Astrocyte of the hippocampus (primary cell): ENCODE results near the gene WDR44.
A peak's percentile ranks its signal among the peaks of the same experiment; 100 is the strongest.
"Not testable (repeated sequence)": the region's sequence is repeated elsewhere in the genome, so short reads cannot be mapped to it uniquely, and the experiment has no call there.

Experiments used
- DNase-seq: peaks from one replicate; pipeline ENCODE4 v3.0.0; 2011; ENCODE audit warnings: low read depth, low spot score

The WDR44 gene, protein sequence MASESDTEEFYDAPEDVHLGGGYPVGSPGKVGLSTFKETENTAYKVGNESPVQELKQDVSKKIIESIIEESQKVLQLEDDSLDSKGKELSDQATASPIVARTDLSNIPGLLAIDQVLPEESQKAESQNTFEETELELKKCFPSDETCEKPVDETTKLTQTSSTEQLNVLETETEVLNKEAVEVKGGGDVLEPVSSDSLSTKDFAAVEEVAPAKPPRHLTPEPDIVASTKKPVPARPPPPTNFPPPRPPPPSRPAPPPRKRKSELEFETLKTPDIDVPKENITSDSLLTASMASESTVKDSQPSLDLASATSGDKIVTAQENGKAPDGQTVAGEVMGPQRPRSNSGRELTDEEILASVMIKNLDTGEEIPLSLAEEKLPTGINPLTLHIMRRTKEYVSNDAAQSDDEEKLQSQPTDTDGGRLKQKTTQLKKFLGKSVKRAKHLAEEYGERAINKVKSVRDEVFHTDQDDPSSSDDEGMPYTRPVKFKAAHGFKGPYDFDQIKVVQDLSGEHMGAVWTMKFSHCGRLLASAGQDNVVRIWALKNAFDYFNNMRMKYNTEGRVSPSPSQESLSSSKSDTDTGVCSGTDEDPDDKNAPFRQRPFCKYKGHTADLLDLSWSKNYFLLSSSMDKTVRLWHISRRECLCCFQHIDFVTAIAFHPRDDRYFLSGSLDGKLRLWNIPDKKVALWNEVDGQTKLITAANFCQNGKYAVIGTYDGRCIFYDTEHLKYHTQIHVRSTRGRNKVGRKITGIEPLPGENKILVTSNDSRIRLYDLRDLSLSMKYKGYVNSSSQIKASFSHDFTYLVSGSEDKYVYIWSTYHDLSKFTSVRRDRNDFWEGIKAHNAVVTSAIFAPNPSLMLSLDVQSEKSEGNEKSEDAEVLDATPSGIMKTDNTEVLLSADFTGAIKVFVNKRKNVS

DNA sequence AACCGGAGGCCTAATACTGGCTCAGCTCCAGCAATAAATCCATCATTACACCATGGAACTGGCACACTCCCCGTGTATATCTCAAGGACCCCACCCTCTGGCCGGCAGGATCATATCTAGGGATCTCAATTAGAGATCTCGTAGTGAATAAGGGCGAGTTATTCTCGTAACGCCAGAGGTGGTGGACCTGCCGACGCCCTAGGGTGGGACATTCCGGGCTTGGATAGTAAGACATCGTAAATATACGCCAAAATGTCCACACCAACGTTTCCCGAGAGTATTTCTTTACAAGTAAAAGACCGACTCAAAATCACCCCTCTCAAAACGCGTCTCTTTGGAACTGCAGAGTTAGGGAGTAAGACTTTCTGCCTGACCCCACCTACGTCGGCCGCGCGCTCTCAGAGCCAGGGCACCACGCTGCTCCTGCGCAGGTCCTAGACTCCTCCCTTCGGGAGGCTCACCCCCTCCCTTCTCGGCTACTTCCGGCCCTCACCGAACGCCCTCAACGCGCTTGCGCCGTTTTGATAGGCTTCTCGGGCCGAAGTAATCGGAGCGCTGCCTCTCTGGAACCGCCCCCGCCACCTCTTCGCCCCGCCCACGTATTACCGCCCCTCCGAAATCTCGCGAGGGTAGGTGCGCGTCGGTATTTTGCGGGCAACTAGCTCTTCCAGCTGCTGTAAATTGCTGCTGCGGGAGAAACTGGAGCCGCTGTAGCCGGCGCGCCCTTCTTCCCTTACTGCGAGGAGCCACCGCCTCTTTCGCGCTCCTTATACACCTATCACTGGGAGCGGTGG, at the start of gene WDR44:
Gene WDR44 (plus strand): TSS at position 643 of the 794 bp plus-strand sequence. CDS start 398 bp downstream, outside the sequence.
- peak; percentile 97 for DNase-seq

DNA sequence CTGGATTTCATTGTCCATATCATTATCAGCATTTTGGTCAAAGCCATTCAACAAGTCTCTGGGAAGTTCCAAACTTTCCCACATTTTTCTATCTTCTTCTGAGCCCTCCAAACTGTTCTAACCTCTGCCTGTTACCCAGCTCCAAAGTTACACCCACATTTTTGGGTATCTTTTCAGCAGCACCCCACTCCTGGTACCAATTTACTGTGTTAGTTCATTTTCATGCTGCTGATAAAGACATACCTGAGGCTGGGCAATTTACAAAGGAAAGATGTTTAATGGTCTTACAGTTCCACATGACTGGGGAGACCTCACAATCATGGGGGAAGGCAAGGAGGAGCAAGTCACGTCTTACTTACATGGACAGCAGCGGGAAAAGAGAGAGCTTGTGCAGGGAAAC, 40.1 kb upstream of the WDR44 start:
- DNase-seq = not testable (repeated sequence)

DNA sequence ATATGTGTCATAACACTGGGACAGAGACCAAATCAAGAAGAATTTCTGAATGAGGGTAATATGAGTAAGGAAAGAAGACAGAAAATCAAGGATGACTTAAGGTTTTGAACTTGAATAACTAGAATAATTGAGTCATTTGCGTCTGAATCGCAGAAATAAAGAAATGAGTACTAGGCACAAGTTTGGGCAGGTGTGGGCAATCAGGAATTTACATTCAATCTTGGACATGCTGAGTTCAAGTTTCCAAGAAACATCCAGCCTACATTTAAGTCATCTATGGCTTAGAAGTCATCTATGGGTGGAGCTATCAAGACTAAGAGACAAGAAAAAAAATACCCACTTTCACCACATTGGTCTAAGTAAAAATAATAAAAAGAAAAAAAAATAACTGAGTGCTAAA, 30.4 kb upstream of the WDR44 start:
- no peak for DNase-seq

DNA sequence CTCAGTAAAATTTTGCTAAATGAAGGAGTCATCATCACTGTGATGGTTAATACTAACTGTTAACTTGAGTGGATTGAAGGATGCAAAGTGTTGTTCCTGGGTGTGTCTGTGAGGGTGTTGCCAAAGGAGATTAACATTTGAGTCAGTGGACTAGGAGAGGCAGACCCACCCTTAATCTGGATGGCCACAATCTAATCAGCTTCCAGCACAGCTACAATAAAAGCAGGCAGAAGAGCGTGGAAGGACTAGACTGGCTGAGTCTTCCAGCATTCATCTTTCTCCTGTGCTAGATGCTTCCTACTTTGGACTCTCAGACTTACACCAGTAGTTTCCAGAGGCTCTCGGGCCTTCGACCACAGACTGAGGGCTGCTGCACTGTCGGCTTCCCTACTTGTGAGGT, 21.3 kb upstream of the WDR44 start:
- DNase-seq = no peak

DNA sequence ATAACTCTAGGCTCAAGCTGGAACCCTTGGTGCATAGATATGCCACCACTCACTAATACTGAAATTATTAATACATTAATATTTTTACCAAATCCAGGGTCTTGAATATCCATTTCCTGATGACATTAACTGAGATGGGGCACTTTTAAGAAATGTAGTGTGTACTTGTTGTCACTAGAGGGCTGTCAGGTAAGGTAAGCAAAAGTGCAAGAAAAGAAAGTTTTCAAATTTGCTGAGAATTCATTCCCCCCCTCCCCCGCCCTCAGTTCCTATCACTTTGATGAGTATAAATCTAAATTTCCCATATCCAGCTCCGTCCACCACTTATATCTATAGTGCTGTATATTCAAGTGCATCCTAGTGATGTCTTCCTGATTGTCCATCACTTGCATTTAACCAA, 20.5 kb upstream of the WDR44 start:
- DNase-seq = peak; percentile 3

DNA sequence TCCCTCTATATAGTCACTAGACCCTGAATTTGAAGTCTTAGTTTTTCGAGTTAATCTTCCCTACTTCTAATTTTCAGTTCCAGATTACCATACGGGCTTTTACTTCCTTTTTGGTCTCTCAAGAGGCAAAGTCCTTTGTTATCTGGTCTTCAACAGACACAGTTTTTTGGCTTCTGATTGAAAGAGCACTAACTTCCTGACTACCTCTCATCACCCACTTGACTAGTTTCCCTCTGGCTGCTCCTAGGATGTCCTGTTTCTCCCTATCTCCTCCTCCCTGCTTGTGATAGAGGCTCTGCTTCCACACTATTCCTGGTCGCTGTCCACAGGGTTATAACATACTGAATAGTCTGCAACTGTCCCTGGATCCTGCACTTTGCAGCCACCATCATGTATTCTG, 16.7 kb upstream of the WDR44 start:
- DNase-seq = no peak

DNA sequence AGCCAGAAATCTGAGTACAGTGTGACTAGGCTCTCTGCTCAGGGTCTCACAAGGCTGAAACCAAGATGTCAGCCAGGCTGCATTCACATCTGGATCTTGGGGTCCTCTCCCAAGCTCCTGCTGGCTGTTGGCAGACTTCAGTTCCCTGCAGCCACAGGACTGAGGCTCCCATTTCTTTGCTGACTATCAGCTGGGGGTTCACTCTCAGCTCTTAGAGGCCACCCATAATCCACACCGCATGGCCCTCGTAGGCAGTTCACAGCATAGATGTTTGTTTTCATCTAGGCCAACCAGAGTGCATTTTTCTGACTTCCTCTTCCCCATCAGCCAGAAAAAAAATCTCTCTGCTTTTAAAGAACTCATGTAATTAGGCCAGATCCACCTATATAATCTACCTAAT, 8.2 kb upstream of the WDR44 start:
- DNase-seq = no peak

DNA sequence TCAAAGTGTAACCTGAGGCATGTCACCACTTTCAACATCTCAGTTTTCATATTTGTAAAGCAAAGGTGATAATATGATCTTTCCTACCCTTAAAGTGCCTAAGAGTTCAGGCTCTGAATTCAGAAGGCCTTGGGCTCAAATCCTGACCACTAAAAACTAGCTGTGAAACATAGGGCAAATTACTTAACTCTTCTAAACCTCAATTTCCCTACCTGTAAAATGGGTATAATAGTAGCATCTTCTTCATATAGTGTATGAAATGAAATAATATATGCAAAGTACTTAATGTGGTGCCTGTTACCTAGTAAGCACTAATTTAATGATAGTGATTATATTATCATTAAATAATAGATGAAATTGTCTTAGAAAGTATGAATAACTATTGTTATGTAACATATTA, 7.0 kb upstream of the WDR44 start:
- no peak for DNase-seq

DNA sequence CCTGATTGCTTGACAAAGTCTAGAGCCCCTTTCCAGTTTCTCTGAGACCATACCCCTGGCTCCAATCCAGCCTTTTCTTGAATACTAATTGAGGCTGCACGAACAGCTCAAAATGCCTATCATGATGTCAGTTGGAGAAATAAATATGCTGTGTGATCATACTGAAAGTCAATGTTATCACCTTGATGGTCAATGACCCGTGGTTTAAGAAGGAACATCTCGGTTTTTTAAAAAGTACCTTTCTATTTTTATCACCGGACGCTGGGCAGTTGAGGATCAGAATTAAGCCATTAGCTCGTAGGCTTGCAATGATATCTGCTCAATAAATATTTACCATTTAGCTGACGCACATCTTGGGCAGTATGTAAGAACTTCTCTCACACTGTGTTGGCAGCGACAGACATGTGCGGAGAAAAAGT, 852 bp upstream of the WDR44 start:
- DNase-seq = peak; percentile 2

DNA sequence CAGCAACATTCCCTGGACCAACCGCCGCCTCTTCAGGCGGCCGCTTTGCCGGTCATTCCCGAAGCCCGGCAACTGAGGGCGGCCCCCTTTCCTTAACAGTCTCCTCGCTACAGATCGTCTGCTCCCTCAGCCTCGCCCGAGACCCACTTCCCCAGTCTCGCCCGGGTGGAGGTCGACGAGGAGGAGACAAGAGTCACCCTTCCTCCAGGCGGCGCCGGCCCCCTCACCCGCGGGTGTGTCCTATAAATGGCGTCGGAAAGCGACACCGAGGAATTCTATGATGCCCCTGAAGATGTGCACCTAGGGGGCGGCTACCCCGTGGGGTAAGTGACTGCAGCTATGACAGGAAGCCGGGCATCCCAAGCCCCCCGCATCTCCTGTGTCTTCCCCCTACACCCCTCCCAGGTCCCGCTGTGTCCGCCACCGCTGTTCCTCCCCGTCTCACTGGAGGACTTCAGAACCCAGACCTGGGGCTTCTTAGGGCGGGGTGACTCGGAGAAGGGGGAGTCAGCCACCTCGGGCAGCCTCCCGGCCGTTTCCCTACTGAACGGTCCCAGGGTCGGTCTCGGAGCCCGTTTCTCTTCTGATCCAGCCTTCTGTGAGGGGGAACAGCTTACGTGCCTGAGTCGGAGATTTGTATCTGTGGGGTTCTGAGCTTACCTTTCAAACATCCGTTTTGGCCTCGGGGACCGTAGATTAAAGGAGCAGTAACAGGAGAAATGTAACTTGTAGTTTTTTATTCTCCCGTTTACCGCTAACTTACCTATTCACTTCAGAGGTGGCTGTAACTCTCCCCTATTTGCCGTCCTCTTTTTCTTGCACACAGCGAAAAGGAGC, 570 bp downstream of the WDR44 start:
- DNase-seq = peak; percentile 39

DNA sequence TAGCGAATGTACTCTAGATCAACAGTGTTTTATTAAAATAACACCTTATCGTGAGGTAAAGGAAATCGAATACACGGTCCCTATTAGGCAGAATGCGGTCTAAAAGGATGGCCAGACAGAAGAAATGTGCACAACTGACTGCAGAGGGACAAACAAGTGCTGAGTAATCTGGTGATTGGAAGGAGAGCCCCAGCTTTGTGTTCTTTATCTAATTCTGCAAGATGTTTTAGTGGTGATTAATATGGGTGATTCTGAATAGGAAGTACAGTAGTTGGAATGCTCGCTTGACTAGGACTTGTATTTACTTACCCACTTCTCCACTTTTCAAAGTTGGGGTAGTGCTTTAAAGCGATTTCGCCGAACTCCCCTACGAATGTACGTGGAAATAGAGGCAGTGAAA, 1.2 kb downstream of the WDR44 start:
- peak; percentile 44 for DNase-seq

DNA sequence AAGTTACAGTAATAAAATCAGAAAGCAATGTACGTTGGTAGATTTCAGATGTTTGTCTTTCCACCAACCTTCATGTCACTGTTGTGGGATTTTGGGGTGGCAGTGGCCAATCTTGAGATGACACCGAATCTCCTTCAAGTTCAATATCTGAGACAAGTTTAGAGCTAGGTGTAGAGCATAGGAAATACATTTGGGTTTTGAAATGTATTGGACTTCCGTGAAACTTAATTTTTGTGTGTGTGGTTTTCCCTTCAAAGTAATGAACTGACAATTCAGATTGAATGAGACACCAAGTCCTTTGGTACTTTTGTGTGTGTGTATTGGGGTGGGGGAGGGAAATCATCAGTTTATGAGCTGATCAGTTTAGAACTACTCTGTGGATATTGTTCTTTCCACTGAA, 1.8 kb downstream of the WDR44 start:
- no peak for DNase-seq

DNA sequence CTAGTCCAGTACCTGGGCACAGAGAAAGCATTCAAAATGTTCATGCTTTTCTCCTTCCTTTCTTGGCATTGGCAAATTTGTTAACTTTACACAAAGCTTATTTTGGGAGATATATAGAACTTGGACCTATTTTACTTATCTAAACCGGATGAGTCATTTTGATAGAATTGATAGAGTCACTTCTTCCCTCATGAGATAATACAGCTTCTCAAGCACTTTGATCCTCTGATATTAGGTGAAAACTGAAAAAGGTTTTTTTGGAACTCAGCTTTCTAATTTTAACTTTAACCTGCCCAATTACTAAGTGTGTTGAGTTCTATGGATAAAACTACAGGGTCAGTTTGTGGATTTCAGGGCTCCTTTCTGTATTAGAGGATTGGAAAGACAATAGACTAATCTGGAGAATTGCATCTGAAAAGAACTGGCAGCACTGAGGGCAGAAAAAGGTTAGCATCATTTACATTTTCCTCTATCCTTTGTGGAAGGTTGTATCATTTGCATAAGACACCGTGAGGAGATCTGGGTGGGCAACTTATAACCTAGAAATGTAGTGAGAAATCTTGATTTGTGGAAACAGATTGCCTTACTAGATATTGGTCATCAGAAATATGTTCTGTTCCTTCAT, 2.4 kb downstream of the WDR44 start:
- DNase-seq = no peak

DNA sequence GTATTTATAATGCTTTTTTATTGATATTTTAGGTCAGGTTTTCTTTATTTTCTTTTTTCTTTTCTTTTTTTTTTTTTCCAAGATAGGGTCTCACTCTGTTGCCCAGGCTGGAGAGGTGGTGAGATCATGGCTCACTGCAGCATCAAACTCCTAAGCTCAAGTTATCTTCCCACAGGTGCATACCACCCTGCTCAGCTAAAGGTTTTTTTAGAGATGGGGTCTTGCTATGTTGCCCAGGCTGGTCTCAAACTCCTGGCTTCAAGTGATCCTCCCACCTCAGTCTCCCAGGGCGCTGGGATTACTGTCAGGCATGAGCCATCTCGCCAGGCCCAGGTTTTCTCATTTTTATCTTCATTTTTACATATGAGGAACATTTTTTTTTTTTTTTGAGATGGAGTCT, 3.3 kb downstream of the WDR44 start:
- DNase-seq = no peak

DNA sequence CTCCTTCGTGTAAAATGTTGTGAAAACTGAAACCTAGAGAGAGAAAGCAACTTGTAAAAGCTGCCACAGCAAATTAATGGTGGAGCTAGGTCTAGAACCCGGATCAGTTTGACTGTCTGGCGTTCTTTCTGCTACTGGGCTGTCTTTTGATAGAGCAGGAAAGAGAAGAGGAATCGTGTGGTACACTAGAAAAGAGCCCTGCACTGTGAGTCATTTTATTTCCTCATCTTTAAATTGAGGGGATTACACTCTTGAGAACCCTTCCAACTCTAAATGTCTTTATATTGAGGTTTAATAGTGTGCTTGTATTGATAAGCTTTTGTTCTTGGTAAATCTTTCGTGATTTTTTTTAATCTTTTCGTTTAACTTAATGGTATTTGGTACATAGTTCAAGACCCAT, 4.3 kb downstream of the WDR44 start:
- peak; percentile 2 for DNase-seq

DNA sequence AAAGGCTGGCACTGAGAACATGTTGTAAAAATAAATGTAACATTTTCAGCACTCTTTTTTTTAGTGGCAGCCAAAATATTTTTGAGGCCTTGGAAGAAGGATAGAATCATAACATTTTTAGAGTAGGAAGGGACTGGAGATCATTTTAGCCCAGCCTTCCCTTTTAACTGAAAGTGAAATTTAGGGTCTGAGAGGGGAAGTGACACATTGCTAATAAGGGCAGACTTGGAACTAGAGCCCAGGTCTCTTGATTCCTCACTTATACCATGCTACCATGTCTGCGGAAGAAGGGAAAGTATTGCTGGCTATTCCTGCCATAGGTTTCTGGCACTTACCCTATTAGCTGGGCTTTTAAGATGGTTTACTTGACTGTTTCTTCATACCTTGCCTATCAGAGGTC, 4.8 kb downstream of the WDR44 start:
- no peak for DNase-seq

DNA sequence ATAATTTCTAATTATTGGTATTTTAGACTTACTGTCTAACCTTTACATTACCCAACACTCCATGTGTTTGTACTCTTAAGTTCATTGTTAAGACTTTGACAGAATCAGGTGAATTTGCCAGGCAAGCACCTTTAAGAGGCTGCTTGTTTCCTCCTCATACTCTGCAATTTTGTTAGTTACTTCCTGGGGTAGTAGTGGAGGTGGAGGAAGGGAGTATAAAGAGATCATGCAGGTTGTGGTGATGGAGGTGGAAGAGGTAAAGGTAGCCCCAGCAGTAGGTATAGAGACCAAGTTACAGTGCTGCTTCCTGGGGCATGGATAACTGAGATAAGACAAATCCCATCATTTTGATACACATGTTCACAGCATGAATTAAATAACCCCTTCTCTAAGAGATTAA, 6.7 kb downstream of the WDR44 start:
- DNase-seq = no peak

DNA sequence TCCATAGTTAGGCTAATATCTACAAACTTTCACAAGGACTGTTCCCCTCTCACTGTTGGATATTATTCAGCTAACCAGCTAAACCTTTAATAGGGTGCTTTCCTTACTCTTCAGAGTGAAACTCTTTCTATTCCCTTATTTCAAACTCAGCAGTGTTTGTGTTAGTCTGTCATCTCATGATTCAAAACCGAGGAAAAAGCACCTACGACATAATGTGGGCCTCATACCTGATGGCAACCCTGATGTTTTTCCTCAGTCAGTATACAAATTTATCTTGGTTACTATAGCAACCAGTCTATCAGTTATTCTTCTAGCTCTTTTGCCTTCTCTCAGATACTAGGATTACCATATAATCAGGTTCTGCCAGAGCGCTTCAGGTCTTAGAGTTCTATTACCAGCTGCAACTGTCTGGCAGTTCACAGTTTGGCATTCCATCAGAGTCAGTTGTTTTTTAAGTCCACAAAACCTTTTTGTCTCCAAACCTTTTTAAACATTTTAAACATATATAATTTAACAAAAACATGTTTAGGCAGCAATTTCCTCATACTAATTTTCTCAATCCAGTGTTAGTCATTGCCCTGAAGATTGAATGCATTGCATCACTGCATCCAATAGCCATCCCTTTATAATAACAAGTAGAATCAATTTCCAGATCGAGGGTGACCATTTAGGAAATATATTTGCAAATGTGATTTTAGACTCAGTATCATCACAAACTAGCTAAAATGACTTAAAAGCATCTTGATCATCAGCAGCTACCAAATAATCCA, 7.4 kb downstream of the WDR44 start:
- DNase-seq = peak; percentile 3

DNA sequence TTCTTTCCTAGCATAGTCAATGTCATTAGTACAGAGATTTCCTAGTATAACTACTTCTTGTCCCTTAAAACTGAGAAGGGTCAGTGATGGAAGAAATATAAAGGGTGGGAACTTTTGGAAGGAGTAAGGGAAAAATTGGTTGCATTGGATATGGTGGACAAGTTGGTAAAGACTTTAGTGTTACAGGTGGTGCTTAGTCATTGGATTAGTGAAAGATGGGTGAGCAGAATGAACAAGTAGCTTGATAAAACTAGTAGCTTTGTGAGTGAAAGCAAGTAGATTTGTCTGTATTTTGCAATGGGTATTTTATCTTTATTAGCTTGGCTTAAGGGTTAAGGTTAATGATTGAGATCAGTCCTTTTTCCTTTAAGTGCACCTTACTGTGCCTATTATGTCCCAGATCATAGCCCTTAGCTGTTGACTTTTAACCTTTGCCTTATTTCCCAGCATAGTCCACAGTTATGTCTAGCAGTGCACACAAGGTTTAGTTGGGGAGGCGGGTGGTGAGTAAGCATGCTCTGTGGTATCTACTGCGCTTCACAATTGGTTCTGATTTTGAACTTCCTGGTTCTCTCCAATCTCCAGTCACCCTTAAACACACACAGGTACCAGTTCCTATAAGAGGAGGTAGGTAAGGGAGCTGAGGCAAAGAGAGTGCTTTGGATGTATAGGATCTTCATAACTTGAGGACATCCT, 9.5 kb downstream of the WDR44 start:
- DNase-seq = peak; percentile 9
